Loucy (cell line): Measurements from ENCODE around the gene DUSP6.

Experiments
- CTCF ChIP-seq: fragments of 200-600 bp; sonication (generic); conservative IDR thresholded peaks from 2 replicates; pipeline ENCODE4 v1.5.1; 2014; ENCODE audit warnings: mild to moderate bottlenecking, antibody characterized with exemption, low read length
- EZH2phosphoT487 ChIP-seq: fragments of 200-600 bp; IDR thresholded peaks from 2 replicates; pipeline ENCODE4 v1.6.1; 2018; ENCODE audit warnings: antibody characterized with exemption, mild to moderate bottlenecking, moderate library complexity, borderline replicate concordance

GRCh38 chr12:89376844-89377243 lies 24.5 kb upstream of the DUSP6 start:
- TF ChIP-seq CTCF (no peak), EZH2phosphoT487 (no peak)
